ENCODE results near the gene ARHGAP11A.

The ARHGAP11A gene

DNA sequence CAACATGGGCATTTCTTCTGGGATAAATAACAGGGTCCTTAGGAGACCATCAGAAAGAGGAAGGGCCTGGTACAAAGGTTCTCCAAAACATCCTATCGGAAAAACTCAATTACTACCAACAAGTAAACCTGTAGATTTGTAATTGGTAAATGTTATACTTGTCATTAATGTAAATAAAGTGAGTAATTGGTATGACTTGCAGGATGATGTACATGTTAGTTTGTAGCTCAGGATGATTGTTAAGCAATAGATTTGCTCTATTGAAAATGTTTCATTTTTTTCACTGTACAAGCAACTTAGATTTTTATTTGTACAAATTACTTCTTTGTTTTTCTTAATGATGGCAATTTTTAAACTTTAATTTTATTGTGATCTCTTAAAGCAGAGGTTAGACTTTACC lies 22.4 kb downstream of the ARHGAP11A start:
- no peak overlapping the region for H3K4me3 ChIP-seq (replicated peaks in 1 of 2; ENCODE audit: low read depth in 2 of 2, low read length in 2 of 2)
- DNase-seq (ENCODE audit: low read depth in 2 of 2): no peak
- TF ChIP-seq CTCF (IDR thresholded peaks at IDR 0.05; ENCODE audit: low read depth, low read length): no peak

DNA sequence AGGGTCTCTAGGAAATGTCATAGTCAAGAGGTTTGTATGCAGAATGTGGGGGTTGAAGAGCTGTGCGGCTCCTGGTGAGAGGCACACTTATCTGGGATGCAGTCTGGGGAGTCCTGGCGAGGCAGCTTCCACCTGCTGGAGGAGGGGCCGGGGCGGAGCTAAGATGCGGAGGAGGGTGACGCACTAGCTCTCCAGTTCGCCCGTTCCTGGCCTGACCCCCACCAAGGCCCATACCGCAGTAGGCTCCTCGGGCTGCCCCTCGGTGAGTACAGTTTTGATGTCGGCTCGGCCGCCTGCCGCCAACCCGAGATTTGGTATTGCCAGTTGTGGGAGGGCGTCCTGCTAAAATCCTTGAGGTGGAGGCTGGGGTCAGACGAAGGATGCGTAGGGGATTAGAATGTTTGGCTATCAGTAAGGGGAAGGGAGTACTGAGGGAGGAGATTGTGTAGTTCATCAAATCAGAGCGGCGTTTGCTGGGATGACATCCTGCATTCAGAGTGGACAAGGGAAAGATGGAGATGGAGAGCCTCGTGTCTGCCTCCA lies 26.3 kb downstream of the ARHGAP11A start, which contains the start of gene SCG5:
Gene SCG5, plus strand, starts transcription at position 194 of the 543 bp plus-strand sequence. CDS start 1,883 bp downstream, outside the sequence.
- H3K4me3 ChIP-seq (replicated peaks in 1 of 2; ENCODE audit: low read depth in 2 of 2, low read length in 2 of 2): peak within 1 kb of the TSS; percentile 39 to 41
- no peak for TF ChIP-seq CTCF (IDR thresholded peaks at IDR 0.05; ENCODE audit: low read depth, low read length)
- peak; percentile 40 to 41 for DNase-seq (ENCODE audit: low read depth in 2 of 2)

DNA sequence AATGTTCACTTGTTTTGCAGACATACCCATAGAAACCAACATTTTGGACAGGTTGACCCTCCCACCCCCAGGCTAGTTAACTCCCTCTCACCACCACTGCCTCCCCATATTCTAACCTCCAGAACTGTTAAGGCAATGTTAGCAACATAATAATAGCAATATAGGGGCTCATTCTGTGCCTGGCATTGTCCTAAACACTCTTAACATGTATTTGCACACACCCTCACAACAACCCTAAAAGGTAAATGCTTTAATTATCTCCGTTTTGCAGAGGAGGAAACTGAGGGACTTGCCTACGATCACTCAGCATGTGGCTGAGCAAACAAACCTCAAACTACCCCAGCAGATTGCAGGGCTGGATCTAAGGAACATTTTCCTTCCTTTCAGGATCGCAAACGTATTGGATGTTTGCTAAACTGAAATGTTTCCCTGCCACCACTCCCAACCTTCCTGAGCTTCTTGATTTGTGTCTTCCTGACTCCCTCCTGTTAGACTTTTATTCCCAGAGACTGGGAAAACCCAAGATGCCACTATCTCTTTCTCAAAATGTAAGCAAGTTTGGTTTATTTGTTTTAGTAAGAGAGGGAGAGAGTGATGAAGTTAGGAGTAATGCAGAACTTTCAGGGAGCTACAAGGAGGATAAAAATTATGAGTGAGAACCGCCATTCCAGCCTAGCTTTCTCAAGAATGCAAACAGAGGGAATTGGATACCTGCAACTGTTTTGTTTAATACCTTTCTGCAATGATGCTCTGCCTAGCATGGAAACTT lies 27.5 kb downstream of the ARHGAP11A start:
- TF ChIP-seq CTCF (IDR thresholded peaks at IDR 0.05; ENCODE audit: low read depth, low read length): no peak
- no peak for DNase-seq (ENCODE audit: low read depth in 2 of 2)
- H3K4me3 ChIP-seq (replicated peaks in 1 of 2; ENCODE audit: low read depth in 2 of 2, low read length in 2 of 2): no peak overlapping the region

- TF ChIP-seq CTCF (IDR thresholded peaks at IDR 0.05; ENCODE audit: low read depth, low read length): no peak
- H3K4me3 ChIP-seq (replicated peaks in 1 of 2; ENCODE audit: low read depth in 2 of 2, low read length in 2 of 2): no peak overlapping the region
- peak in 1 of 2 donors; percentile 39 for DNase-seq (ENCODE audit: low read depth in 2 of 2)
Measured at GRCh38 chr15:32643907-32644445, 28.7 kb downstream of the ARHGAP11A start.

DNA sequence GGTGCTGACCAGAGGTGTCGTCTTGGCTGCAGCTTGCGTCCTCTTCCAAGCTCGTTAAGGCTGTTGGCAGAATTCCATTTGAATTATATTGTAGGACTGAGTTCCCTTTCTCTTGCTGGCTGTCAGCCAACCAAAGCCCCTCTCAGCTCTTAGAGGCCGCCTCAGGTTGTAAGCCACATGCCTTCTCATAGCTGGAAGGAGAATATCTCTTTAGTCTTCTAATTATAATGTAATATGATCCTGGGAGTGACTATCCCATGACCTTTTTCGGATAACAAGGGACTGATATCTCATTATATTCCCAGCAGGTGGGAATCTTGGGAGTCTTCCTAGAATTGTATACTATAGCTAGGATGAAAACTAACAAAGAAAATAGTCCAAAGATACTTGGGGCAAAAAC lies 31.0 kb downstream of the ARHGAP11A start:
- DNase-seq (ENCODE audit: low read depth in 2 of 2): no peak
- no peak for TF ChIP-seq CTCF (IDR thresholded peaks at IDR 0.05; ENCODE audit: low read depth, low read length)
- H3K4me3 ChIP-seq (replicated peaks in 1 of 2; ENCODE audit: low read depth in 2 of 2, low read length in 2 of 2): no peak overlapping the region

DNA sequence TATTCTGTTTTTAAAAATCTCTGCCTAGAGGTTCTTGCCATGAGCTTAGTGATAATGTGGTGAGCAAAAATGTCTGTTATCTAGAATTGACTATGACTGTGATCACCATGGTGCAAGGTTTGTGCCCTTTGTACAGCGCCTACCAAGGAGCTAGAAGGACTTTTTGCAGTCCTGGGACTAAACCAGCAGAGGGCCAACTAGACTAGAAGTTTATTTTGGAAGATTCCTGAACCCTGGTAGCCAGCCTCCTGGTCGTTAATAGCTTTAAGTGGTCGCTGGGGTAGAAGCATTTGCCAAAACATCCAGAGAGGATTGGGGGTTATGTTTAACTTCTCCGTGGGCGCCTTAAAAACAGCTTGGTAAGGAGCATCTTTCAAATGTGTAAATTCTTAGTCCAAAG lies 34.0 kb downstream of the ARHGAP11A start:
- H3K4me3 ChIP-seq (replicated peaks in 1 of 2; ENCODE audit: low read depth in 2 of 2, low read length in 2 of 2): no peak overlapping the region
- peak; percentile 47 to 55 for DNase-seq (ENCODE audit: low read depth in 2 of 2)
- TF ChIP-seq CTCF (IDR thresholded peaks at IDR 0.05; ENCODE audit: low read depth, low read length): peak; percentile 52
